Esophagus squamous epithelium (tissue), 4 donors: Measurements from ENCODE around the gene OR56A4.

Experiments
- CTCF ChIP-seq, 6 experiments: fragments of 450-650 bp in 4 of 6; fragments of 200-600 bp in 2 of 6; sonication (generic) in 2 of 6; IDR thresholded peaks; one replicate each; pipeline ENCODE4 v1.5.1; 2016 to 2019; ENCODE audit warnings: antibody characterized with exemption in 6 of 6, mild to moderate bottlenecking in 4 of 6, moderate library complexity in 4 of 6
- POLR2A ChIP-seq, 4 donors: fragments of 450-650 bp; IDR thresholded peaks; one replicate each; pipeline ENCODE4 v1.6.1; 2017; ENCODE audit warnings: antibody characterized with exemption in 4 of 4, mild to moderate bottlenecking in 4 of 4, moderate library complexity in 3 of 4

- TF ChIP-seq CTCF (IDR thresholded peaks at IDR 0.05) (no peak), POLR2A (IDR thresholded peaks at IDR 0.05) (no peak)
Measured at GRCh38 chr11:6002202-6002699, 4.5 kb downstream of the OR56A4 start.
